Vagina (tissue), 2 donors: Measurements from ENCODE around the gene TIMM29.

ENCODE experiments used
- POLR2A ChIP-seq, 2 donors: fragments of 450-650 bp; IDR thresholded peaks; one replicate each; pipeline ENCODE4 v1.6.1; 2017; ENCODE audit warnings: antibody characterized with exemption in 2 of 2, mild to moderate bottlenecking in 2 of 2, moderate library complexity in 2 of 2
- POLR2AphosphoS5 ChIP-seq, 2 donors: sonication (generic); formaldehyde crosslinking; IDR thresholded peaks; one replicate each; pipeline ENCODE4 v1.9.0; 2017; ENCODE audit warnings: antibody characterized with exemption in 2 of 2, mild to moderate bottlenecking in 2 of 2, low read depth in 1 of 2; ENCODE audit not compliant: insufficient read depth in 1 of 2
- TF ChIP-seq, protein P1 (sequence below), 3 experiments: fragments of 450-650 bp in 2 of 3; fragments of 200-600 bp in 1 of 3; sonication (generic) in 1 of 3; IDR thresholded peaks; one replicate each; pipeline ENCODE4 v1.5.1; 2017 to 2019; ENCODE audit warnings: antibody characterized with exemption in 3 of 3, mild to moderate bottlenecking in 2 of 3, moderate library complexity in 2 of 3

GRCh38 chr19:10912619-10913018 lies 16.0 kb upstream of the TIMM29 start:
- TF ChIP-seq, protein P1, sequence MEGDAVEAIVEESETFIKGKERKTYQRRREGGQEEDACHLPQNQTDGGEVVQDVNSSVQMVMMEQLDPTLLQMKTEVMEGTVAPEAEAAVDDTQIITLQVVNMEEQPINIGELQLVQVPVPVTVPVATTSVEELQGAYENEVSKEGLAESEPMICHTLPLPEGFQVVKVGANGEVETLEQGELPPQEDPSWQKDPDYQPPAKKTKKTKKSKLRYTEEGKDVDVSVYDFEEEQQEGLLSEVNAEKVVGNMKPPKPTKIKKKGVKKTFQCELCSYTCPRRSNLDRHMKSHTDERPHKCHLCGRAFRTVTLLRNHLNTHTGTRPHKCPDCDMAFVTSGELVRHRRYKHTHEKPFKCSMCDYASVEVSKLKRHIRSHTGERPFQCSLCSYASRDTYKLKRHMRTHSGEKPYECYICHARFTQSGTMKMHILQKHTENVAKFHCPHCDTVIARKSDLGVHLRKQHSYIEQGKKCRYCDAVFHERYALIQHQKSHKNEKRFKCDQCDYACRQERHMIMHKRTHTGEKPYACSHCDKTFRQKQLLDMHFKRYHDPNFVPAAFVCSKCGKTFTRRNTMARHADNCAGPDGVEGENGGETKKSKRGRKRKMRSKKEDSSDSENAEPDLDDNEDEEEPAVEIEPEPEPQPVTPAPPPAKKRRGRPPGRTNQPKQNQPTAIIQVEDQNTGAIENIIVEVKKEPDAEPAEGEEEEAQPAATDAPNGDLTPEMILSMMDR (IDR thresholded peaks at IDR 0.05): no peak
- TF ChIP-seq POLR2A (IDR thresholded peaks at IDR 0.05) (no peak), POLR2AphosphoS5 (IDR thresholded peaks at IDR 0.05; ENCODE audit: insufficient read depth in 1 of 2, low read depth in 1 of 2) (no peak)
